HG02885 (cell line): Measurements from ENCODE around the gene ARL13B.
"Not testable (repeated sequence)": the region's sequence is repeated elsewhere in the genome, so short reads cannot be mapped to it uniquely, and the experiment has no call there.

Source experiments
- ATAC-seq: cut with Tn5 transposase; IDR thresholded peaks from one replicate; pipeline ENCODE4 v1.9.1; 2021; ENCODE audit warnings: mild to moderate bottlenecking; ENCODE audit not compliant: unreplicated experiment, poor library complexity

ARL13B gene

GRCh38 chr3:94050546-94050945 lies 70.6 kb downstream of the ARL13B start:
- no peak for ATAC-seq

- no peak for ATAC-seq
Observed at GRCh38 chr3:94061297-94061696, 81.3 kb downstream of the ARL13B start.

GRCh38 chr3:94062513-94063404 lies 82.8 kb downstream of the ARL13B start, which contains the start of the genes DHFR2 and NSUN3:
Gene DHFR2 (minus strand): TSS chr3:94062916. CDS start chr3:94061511, 1,405 bp downstream.
Gene NSUN3 (plus strand): TSS chr3:94063061. CDS start chr3:94063127, 66 bp downstream.
- peak; percentile 92 for ATAC-seq

- no peak for ATAC-seq
Observed at GRCh38 chr3:94063496-94064119, 83.7 kb downstream of the ARL13B start.

GRCh38 chr3:94064243-94064860 lies 84.4 kb downstream of the ARL13B start:
- ATAC-seq = no peak

- no peak for ATAC-seq
Observed at GRCh38 chr3:94065122-94065521, 85.2 kb downstream of the ARL13B start.

GRCh38 chr3:94065819-94066480 lies 86.0 kb downstream of the ARL13B start:
- no peak for ATAC-seq

GRCh38 chr3:94066506-94067500 lies 86.8 kb downstream of the ARL13B start:
- no peak for ATAC-seq

GRCh38 chr3:94069194-94069813 lies 89.3 kb downstream of the ARL13B start:
- no peak for ATAC-seq

- ATAC-seq = peak; percentile 42
Observed at GRCh38 chr3:94070341-94070911, 90.5 kb downstream of the ARL13B start.

GRCh38 chr3:94071713-94072284 lies 91.8 kb downstream of the ARL13B start:
- peak; percentile 73 for ATAC-seq

GRCh38 chr3:94076055-94076454 lies 96.1 kb downstream of the ARL13B start:
- no peak for ATAC-seq

- ATAC-seq = not testable (repeated sequence)
Observed at GRCh38 chr3:94080552-94080951, 100.6 kb downstream of the ARL13B start.

- ATAC-seq = no peak
Observed at GRCh38 chr3:94081884-94082283, 101.9 kb downstream of the ARL13B start.

- no peak for ATAC-seq
Observed at GRCh38 chr3:94082391-94082937, 102.5 kb downstream of the ARL13B start.

- ATAC-seq = peak; percentile 86
Observed at GRCh38 chr3:94083261-94083660, 103.3 kb downstream of the ARL13B start.

GRCh38 chr3:94089126-94089525 lies 109.2 kb downstream of the ARL13B start:
- no peak for ATAC-seq

- ATAC-seq = no peak
Observed at GRCh38 chr3:94092086-94092485, 112.1 kb downstream of the ARL13B start.
